Urinary bladder (tissue), 4 donors: ENCODE measurements around the gene EHBP1. TPM values are rescaled to one million over a fixed set of nuclear protein-coding genes. Genes with fewer than 3 reads are reported as not detected.
A peak's percentile ranks its signal among the peaks of the same experiment; 100 is the strongest.

ENCODE experiments used
- DNase-seq: peaks from one replicate; pipeline ENCODE4 v3.0.0-alpha.2; 2015; ENCODE audit errors: extremely low spot score
- H3K27ac ChIP-seq: one replicate; pipeline ENCODE4 v1.5.1; 2013; ENCODE audit warnings: low read depth, mild to moderate bottlenecking, moderate library complexity
- H3K36me3 ChIP-seq: one replicate; pipeline ENCODE4 v1.6.1; 2013; ENCODE audit warnings: mild to moderate bottlenecking, moderate library complexity; ENCODE audit not compliant: insufficient read depth
- H3K4me1 ChIP-seq: one replicate; pipeline ENCODE4 v1.6.1; 2013; ENCODE audit warnings: mild to moderate bottlenecking, moderate library complexity; ENCODE audit not compliant: insufficient read depth
- H3K4me3 ChIP-seq: one replicate; pipeline ENCODE4 v1.5.1; 2013; ENCODE audit warnings: low read depth, low read length
- WGBS: extraction: QIAGEN DNeasy Blood & Tissue Kit; methylation state at CpG from one replicate; pipeline ENCODE4 v1.1.7; 2013; 5-methylcytosine and 5-hydroxymethylcytosine counted together
- polyA plus RNA-seq: library from polyadenylated mRNA; stranded (reverse); fragments of 200-250 nt; gene quantifications from one replicate; pipeline ENCODE4 v1.2.3, GENCODE V29; 2013
- total RNA-seq: library from RNA; depleted of rRNA; stranded (reverse); fragments of >200 nt; gene quantifications from one replicate; pipeline ENCODE4 v1.2.3, GENCODE V29; 2014
- donor health status: healthy with polysubstance abuse.
- donor health status: healthy.

EHBP1 gene
- total RNA-seq (145 TPM), polyA plus RNA-seq (41.0 TPM)

DNA sequence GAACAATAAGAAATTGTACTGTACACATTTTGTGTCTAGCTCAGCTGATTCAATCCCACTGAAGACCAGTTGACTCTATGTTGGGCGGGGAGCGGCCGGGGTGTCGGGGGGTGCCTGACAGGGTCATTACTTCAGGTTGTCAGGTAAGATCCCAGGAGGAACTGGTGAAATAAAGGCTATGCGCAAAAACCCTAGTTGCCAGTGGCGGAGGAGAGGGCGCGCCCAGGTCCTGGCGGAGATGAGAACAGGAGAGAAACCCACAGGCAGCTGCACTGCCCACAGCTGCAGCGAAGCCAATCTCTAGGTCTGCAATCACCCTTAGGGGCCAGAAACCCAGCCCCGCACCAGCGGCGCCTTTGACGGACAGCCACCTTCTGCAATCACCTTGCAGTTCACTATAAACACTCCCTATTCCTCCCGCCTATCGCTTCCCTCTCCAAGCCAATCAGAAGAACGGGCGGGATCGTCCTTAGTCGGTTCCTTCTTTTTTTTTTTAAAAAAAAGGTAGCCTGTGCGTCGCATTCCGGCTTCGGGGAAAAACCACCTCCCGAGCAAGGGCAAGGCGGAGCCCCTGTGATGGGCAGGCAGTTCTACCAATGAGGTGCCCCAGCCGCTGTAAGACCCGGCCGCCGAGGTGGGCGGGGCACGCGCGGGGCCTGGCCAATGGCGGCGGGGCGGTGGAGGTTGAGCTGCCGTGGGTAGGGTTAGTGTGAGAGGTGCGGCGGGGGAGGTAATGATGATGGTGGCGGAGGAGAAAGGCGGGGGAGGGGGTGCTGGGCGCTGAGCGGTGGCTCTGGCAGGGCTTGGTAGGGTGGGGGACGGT, at the start of gene EHBP1:
Gene EHBP1 (plus strand): TSS at position 707 of the 823 bp plus-strand sequence. CDS start 1,479 bp downstream, outside the sequence.
- Histone ChIP-seq H3K27ac (peak within 1 kb of the TSS; percentile 85), H3K4me3 (peak within 1 kb of the TSS; percentile 90), H3K36me3 (no peaks in the 10 kb centered on the region), H3K4me1 (peaks cover 2% of the 10 kb centered on the region)
- WGBS, result under 1% methylated on average over 45 of the region's 45 CpGs
- peak; percentile 99 for DNase-seq

GRCh38 chr2:62657783-62658182, 47.7 kb upstream of the EHBP1 start:
- Histone ChIP-seq H3K4me1 (no peaks in the 10 kb centered on the region), H3K27ac (no peak overlapping the region), H3K36me3 (no peaks in the 10 kb centered on the region), H3K4me3 (no peak overlapping the region)
- no peak for DNase-seq

DNA sequence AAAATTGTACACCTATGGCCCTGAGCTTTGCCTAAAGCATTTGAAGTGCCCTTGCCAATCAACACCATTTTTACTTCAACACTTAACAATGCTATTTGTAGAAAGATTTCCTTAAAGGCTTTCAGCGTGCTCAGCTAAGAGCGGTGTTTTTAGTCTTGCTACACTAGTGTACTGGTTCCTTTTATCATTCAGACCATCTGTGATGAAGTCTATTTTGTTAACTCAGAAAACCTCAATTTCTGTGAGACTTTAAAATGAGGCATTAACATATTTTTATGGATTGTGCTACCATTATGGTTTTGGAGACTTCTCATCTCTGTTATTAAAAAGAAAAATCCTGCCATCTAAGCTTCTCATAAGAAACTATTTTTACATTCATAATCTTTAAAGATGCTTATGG, 46.6 kb upstream of the EHBP1 start:
- Histone ChIP-seq H3K4me1 (no peaks in the 10 kb centered on the region), H3K36me3 (no peaks in the 10 kb centered on the region), H3K4me3 (no peak overlapping the region), H3K27ac (no peak overlapping the region)
- DNase-seq, result no peak
- 96% methylated on average over 2 of the region's 2 CpGs for WGBS

DNA sequence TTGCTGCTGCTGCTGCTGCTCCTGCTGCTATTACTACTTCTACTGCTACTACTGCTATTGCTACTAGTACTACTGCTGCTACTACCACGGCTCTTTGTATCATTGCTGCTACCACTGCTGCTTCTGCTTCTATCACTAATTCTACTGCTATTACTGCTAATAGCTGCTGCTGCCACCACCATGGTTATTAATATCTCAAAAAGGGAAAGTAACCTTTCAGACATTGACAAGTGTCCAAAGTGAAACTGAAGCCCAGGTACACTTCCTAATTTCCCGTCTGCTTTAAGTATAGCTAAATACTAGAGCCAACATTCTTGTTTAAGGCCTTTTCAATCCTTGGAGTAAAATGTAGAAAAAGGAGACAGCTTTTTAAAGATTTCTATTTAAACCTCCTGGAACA, 45.4 kb upstream of the EHBP1 start:
- H3K36me3 ChIP-seq, result no peaks in the 10 kb centered on the region
- no peaks in the 10 kb centered on the region for H3K4me1 ChIP-seq
- 79% methylated on average over 2 of the region's 2 CpGs for WGBS
- H3K27ac ChIP-seq, result no peak overlapping the region
- no peak for DNase-seq
- H3K4me3 ChIP-seq, result no peak overlapping the region

DNA sequence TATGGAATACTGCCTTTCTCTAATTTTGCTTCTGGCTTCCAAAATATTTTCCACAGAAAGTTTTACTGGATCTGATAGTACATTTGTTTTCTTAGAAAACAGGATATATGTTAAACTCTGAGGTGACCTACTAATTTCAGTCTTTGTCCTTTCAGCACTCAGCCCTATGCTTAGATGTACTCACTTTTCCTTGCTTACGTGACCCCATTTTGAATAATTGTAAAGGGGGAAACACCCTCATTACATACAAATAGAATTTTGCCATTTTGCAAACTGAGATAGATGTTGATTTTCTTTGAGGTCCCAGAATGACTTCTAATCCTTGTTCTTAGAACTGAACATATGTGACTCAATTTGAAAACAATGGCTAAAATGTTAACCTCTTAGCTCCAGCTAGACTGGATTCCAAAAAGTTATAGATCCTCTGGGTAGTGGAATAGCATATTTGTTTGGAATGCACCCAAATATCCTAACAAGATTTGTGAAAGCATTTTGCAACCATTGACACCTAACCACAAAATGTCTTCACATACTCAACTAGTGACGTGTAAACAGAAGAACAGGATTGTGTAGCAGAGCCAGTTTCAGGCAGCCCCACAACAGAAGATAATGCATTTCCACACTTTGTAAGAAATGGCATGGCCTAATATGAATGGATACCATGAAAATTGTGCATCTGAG, 44.8 kb upstream of the EHBP1 start:
- DNase-seq, result no peak
- H3K27ac ChIP-seq, result no peak overlapping the region
- WGBS, result 83% methylated on average over 2 of the region's 2 CpGs

DNA sequence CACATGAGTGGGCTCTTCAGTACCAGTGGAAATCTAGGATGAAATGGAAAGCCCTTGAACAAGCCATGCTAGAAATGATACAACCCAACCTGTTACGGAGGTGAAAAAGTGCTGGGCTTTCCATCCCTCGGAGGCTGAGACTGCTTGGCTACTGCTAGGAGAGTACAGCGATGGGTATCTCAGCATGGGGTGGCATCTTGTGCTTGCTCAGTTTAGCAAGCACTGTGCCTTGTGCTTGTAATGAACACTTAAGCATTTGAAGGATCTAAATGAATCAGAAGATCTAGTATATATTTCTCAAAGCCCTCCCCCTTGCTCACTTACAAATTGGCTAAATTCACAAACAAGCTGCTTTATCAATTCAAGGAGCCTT, 44.3 kb upstream of the EHBP1 start:
- DNase-seq, result no peak
- Histone ChIP-seq H3K4me1 (no peaks in the 10 kb centered on the region), H3K36me3 (no peaks in the 10 kb centered on the region), H3K4me3 (no peak overlapping the region), H3K27ac (no peak overlapping the region)
- WGBS, result 94% methylated on average over 3 of the region's 3 CpGs

More for the DNA sequence above, 44.8 kb upstream of the EHBP1 start:
- no peak overlapping the region for H3K4me3 ChIP-seq
- no peaks in the 10 kb centered on the region for H3K36me3 ChIP-seq
- no peaks in the 10 kb centered on the region for H3K4me1 ChIP-seq

- H3K27ac ChIP-seq, result no peak overlapping the region
These were observed 43.4 kb upstream of the EHBP1 start for GRCh38 chr2:62662131-62662530.

DNA sequence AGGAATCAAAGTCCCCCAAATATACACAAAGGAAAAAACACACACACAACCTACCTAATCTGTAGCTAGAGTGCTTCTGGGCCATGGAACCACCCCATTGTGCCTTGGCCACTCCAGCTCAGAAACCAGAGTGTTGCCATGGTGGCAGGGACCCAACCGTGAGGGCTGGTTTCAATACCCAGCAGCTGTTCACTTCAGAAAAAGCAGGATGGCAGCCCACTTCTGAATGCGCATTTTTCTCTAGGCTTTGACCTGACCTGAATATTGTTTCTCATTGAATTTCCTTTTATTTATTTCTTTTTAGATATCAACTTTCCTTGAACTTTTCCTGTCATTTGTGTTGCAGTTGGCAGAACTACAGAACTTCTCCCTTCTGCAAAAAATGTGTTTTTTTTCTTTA, 43.0 kb upstream of the EHBP1 start:
- Histone ChIP-seq H3K36me3 (no peaks in the 10 kb centered on the region), H3K4me3 (no peak overlapping the region), H3K27ac (no peak overlapping the region), H3K4me1 (no peaks in the 10 kb centered on the region)
- WGBS, result 42% methylated on average over 2 of the region's 2 CpGs
- DNase-seq, result no peak

More at GRCh38 chr2:62662131-62662530, 43.4 kb upstream of the EHBP1 start:
- 60% methylated on average over 2 of the region's 2 CpGs for WGBS
- no peaks in the 10 kb centered on the region for H3K4me1 ChIP-seq
- H3K36me3 ChIP-seq, result no peaks in the 10 kb centered on the region
- DNase-seq, result no peak
- H3K4me3 ChIP-seq, result no peak overlapping the region

GRCh38 chr2:62663411-62663810, 42.1 kb upstream of the EHBP1 start:
- no peaks in the 10 kb centered on the region for H3K4me1 ChIP-seq
- no peak overlapping the region for H3K4me3 ChIP-seq
- no peak overlapping the region for H3K27ac ChIP-seq
- no peaks in the 10 kb centered on the region for H3K36me3 ChIP-seq
- DNase-seq, result peak; percentile 73

DNA sequence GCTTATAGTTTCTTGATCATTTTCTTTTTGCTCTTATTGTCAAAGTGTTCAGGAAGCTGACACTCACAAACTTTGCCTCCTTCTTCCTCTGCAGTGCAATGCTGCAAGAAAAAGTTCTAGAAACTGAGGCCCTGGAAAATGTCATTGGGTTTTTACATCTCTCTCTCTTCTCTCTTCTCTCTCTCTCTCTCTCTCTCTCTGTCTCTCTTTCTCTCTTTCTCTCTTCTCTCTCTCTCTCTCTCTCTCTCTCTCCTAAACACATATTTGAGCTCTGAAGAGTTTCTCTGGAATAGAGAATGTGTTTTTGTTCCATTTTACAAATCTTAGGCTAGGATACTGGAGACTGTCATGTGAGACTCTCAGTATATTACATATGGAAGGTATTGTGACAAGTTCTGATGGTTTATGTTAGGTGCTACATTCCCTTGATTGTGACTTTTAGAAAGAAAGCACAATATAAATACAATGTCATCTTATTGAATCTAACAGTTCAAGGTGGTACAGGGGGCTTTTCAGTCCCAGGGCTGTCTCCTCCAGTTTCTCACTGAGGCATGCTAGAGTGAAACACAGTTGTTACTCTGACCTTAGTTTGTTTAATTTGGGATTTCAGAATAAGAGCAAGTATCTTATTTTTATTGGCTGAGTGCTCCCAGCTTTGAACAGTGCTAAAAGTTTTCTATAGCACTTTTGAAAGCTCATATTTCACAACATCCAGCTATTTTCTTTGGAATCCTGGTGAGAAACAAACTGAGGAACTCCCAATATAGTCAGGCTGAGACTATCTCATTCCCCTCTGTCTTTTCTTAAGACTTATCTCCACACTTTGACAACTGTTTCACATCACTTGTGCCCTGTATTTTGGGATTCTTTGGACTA, 41.4 kb upstream of the EHBP1 start:
- H3K36me3 ChIP-seq, result no peaks in the 10 kb centered on the region
- no peak overlapping the region for H3K4me3 ChIP-seq
- no peak overlapping the region for H3K27ac ChIP-seq
- peak; percentile 46 for DNase-seq
- no peaks in the 10 kb centered on the region for H3K4me1 ChIP-seq

- H3K27ac ChIP-seq, result no peak overlapping the region
- H3K36me3 ChIP-seq, result no peaks in the 10 kb centered on the region
- 51% methylated on average over 1 of the region's 1 CpG for WGBS
- H3K4me1 ChIP-seq, result no peaks in the 10 kb centered on the region
- DNase-seq, result no peak
- no peak overlapping the region for H3K4me3 ChIP-seq
These were observed 40.1 kb upstream of the EHBP1 start for GRCh38 chr2:62665446-62665845.

- H3K27ac ChIP-seq, result no peak overlapping the region
- no peaks in the 10 kb centered on the region for H3K36me3 ChIP-seq
- no peaks in the 10 kb centered on the region for H3K4me1 ChIP-seq
- WGBS, result 77% methylated on average over 5 of the region's 5 CpGs
- DNase-seq, result no peak
- H3K4me3 ChIP-seq, result no peak overlapping the region
These were observed 36.3 kb upstream of the EHBP1 start for GRCh38 chr2:62669180-62669579.

DNA sequence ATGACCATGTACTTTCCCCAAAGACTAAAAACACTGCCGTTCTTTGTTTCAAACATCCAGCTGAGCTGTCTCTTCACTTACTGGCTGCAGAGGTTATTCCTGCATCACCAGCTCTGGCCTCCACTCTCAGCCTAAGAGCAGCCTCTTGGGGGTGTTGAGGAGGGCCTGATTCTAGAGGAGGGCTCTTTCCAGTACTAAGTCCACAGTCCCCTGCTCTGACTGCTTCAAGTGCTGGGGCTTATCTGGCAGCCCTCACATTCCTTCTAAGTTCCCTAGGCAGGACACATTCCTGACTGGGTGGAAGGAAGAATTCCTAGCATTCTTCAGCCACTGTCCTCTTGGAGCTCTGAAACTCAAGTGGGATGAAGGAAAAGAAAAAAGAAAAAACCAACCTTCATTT, 32.9 kb upstream of the EHBP1 start:
- Histone ChIP-seq H3K36me3 (no peaks in the 10 kb centered on the region), H3K4me1 (no peaks in the 10 kb centered on the region), H3K4me3 (no peak overlapping the region), H3K27ac (no peak overlapping the region)
- WGBS, result 34% methylated on average over 1 of the region's 1 CpG
- DNase-seq, result no peak

GRCh38 chr2:62675062-62675461, 30.5 kb upstream of the EHBP1 start:
- Histone ChIP-seq H3K4me1 (no peaks in the 10 kb centered on the region), H3K27ac (no peak overlapping the region), H3K4me3 (no peak overlapping the region), H3K36me3 (peaks cover 2% of the 10 kb centered on the region)
- no peak for DNase-seq
